GM12878 (cell line): ENCODE results near the gene PAX3. TPM values are rescaled to one million over a fixed set of nuclear protein-coding genes. Genes with fewer than 3 reads are reported as not detected.

ENCODE experiments used
- ASH2L ChIP-seq: fragments of 300-600, 200-600 bp; sonication (generic); IDR thresholded peaks from 2 replicates; pipeline ENCODE4 v1.6.1; 2017; ENCODE audit warnings: low read depth, mild to moderate bottlenecking, borderline replicate concordance
- ATF2 ChIP-seq: IDR thresholded peaks from 2 replicates; pipeline ENCODE4 v1.6.1; 2012; ENCODE audit warnings: low read length, inconsistent platforms
- CBX5 ChIP-seq: sonication (generic); IDR thresholded peaks from 2 replicates; pipeline ENCODE4 v1.6.1; 2016; ENCODE audit warnings: low read depth, moderate library complexity, mild to moderate bottlenecking, inconsistent platforms
- CEBPB ChIP-seq, 2 experiments: fragments of 150-350 bp in 1 of 2; IDR thresholded peaks; 2 replicates each; pipeline ENCODE4 v1.6.1; 2012 to 2014; ENCODE audit warnings: low read depth in 2 of 2, low read length in 2 of 2, borderline replicate concordance in 1 of 2, inconsistent platforms in 1 of 2
- GABPA ChIP-seq: IDR thresholded peaks from 2 replicates; pipeline ENCODE4 v1.6.1; 2014; ENCODE audit warnings: antibody characterized with exemption, low read depth, mild to moderate bottlenecking, inconsistent platforms
- IKZF1 ChIP-seq: fragments of 450-650 bp; conservative IDR thresholded peaks from 2 replicates; pipeline ENCODE4 v1.6.1; 2017; ENCODE audit warnings: antibody characterized with exemption, mild to moderate bottlenecking
- IRF3 ChIP-seq: fragments of 450-650 bp; IDR thresholded peaks from 2 replicates; pipeline ENCODE4 v1.6.1; 2014; ENCODE audit warnings: mild to moderate bottlenecking
- IRF4 ChIP-seq: IDR thresholded peaks from 2 replicates; pipeline ENCODE4 v1.6.1; 2011; ENCODE audit warnings: low read depth, low read length
- MEF2A ChIP-seq: IDR thresholded peaks from 2 replicates; pipeline ENCODE4 v1.6.1; 2011; ENCODE audit warnings: low read depth, mild to moderate bottlenecking, low read length, moderate library complexity; ENCODE audit not compliant: insufficient read depth
- MXI1 ChIP-seq: fragments of 150-350 bp; IDR thresholded peaks from 2 replicates; pipeline ENCODE4 v1.6.1; 2011; ENCODE audit warnings: low read depth, mild to moderate bottlenecking, inconsistent platforms, low read length, improper control_type of control experiment
- NFYA ChIP-seq: IDR thresholded peaks from 2 replicates; pipeline ENCODE4 v1.6.1; 2011; ENCODE audit warnings: low read depth, mild to moderate bottlenecking, low read length, improper control_type of control experiment, borderline replicate concordance
- PKNOX1 ChIP-seq: fragments of 450-650 bp; IDR thresholded peaks from 2 replicates; pipeline ENCODE4 v1.6.1; 2016; ENCODE audit warnings: mild to moderate bottlenecking
- RB1 ChIP-seq: fragments of 450-650 bp; formaldehyde crosslinking; IDR thresholded peaks from 2 replicates; pipeline ENCODE4 v1.6.1; 2017; ENCODE audit warnings: mild to moderate bottlenecking, borderline replicate concordance
- SPI1 ChIP-seq: IDR thresholded peaks from 2 replicates; pipeline ENCODE4 v1.6.1; 2011; ENCODE audit warnings: low read depth, mild to moderate bottlenecking, low read length, moderate library complexity, borderline replicate concordance; ENCODE audit not compliant: insufficient read depth
- TBL1XR1 ChIP-seq: IDR thresholded peaks from 2 replicates; pipeline ENCODE4 v1.6.1; 2012; ENCODE audit warnings: low read depth, low read length, improper control_type of control experiment
- TCF12 ChIP-seq: IDR thresholded peaks from 2 replicates; pipeline ENCODE4 v1.6.1; 2011; ENCODE audit warnings: low read depth, mild to moderate bottlenecking, low read length
- USF1 ChIP-seq: IDR thresholded peaks from 2 replicates; pipeline ENCODE4 v1.6.1; 2011; ENCODE audit warnings: borderline replicate concordance, low read depth, mild to moderate bottlenecking, moderate library complexity, mixed read lengths, low read length; ENCODE audit not compliant: insufficient read depth; ENCODE audit errors: extremely low read length
- WRNIP1 ChIP-seq: IDR thresholded peaks from 2 replicates; pipeline ENCODE4 v1.6.1; 2011; ENCODE audit warnings: low read depth, low read length, improper control_type of control experiment, borderline replicate concordance
- ZBTB40 ChIP-seq: fragments of 450-650 bp; IDR thresholded peaks from 2 replicates; pipeline ENCODE4 v1.6.1; 2016; ENCODE audit warnings: mild to moderate bottlenecking, moderate library complexity, borderline replicate concordance
- ZNF384 ChIP-seq: IDR thresholded peaks from 2 replicates; pipeline ENCODE4 v1.6.1; 2012; ENCODE audit warnings: low read depth, mild to moderate bottlenecking, low read length, improper control_type of control experiment, borderline replicate concordance
- ZNF622 ChIP-seq: fragments of 450-650 bp; IDR thresholded peaks from 2 replicates; pipeline ENCODE4 v1.6.1; 2017; ENCODE audit warnings: mild to moderate bottlenecking, inconsistent platforms
- polyA plus RNA-seq, 11 experiments: library from polyadenylated mRNA; depleted of rRNA in 4 of 11; unstranded in 6 of 11; stranded (reverse) in 5 of 11; fragments of >200 nt; fragmentation: Nextera tagmentation in 4 of 11; fragmentation: Illumina TruSeq in 1 of 11; extraction: Ambion mirVana in 4 of 11; extraction: Trizol in 1 of 11; gene quantifications; 1 replicate in 1 of 11; 2 replicates in 10 of 11; pipeline versions ENCODE4 v1.2.1 to v1.2.3, GENCODE V29; 2011 to 2016; ENCODE audit warnings: inconsistent platforms in 2 of 11, missing spikeins in 2 of 11, low read depth in 1 of 11
- total RNA-seq, 4 experiments: library from RNA; depleted of rRNA in 3 of 4; stranded (reverse); fragments of >200 nt in 3 of 4; fragmentation: Illumina TruSeq in 1 of 4; extraction: Trizol in 1 of 4; gene quantifications; 2 replicates each; pipeline versions ENCODE4 v1.2.1 to v1.2.3, GENCODE V29; 2013 to 2021

The PAX3 gene
- total and polyA plus RNA-seq, 10 of the 15 experiments (the other 5 are each of a cell fraction or from before 2014, with no cell fraction given): not detected

- TF ChIP-seq ZBTB40: no peak
- TF ChIP-seq NFYA: no peak
- no peak for TF ChIP-seq CEBPB (IDR thresholded peaks at IDR 0.05; ENCODE audit: borderline replicate concordance in 1 of 2, low read depth in 2 of 2, low read length in 2 of 2)
- no peak for TF ChIP-seq WRNIP1
- no peak for TF ChIP-seq CBX5
- no peak for TF ChIP-seq ASH2L
- peak; percentile 15; the same call in 1 of the 2 replicates for TF ChIP-seq MXI1
- no peak for TF ChIP-seq SPI1
- TF ChIP-seq IRF4: no peak
- TF ChIP-seq MEF2A: no peak
- TF ChIP-seq RB1: peak; percentile 73; the same call in 1 of the 2 replicates
- no peak for TF ChIP-seq PKNOX1
- TF ChIP-seq ZNF384: no peak
- no peak for TF ChIP-seq ATF2
- no peak for TF ChIP-seq USF1
- TF ChIP-seq TBL1XR1: no peak
- no peak for TF ChIP-seq IRF3
- no peak for TF ChIP-seq GABPA
- TF ChIP-seq IKZF1: peak; percentile 88
- TF ChIP-seq TCF12: 0 out of 2 replicates have a peak, but pooled peaks have one; percentile 21
- no peak for TF ChIP-seq ZNF622
These were observed 20.2 kb upstream of the PAX3 start (continued) for GRCh38 chr2:222318712-222319585.
